Measurements from ENCODE around the gene GSG1L2.

Gene GSG1L2

GRCh38 chr17:9821921-9822320, at the start of gene GSG1L2:
Gene GSG1L2, minus strand, starts transcription at chr17:9822079. Its CDS starts 8 bp downstream, at chr17:9822071.
- no peak for DNase-seq (ENCODE audit: low read depth in 2 of 2, low spot score in 1 of 2)

- DNase-seq (ENCODE audit: low read depth in 2 of 2, low spot score in 1 of 2), result no peak
Observed at GRCh38 chr17:9868552-9868951, 46.7 kb upstream of the GSG1L2 start.

GRCh38 chr17:9865586-9865985, 43.7 kb upstream of the GSG1L2 start:
- no peak for DNase-seq (ENCODE audit: low read depth in 2 of 2, low spot score in 1 of 2)

- no peak for DNase-seq (ENCODE audit: low read depth in 2 of 2, low spot score in 1 of 2)
Observed at GRCh38 chr17:9862949-9863348, 41.1 kb upstream of the GSG1L2 start.

- DNase-seq (ENCODE audit: low read depth in 2 of 2, low spot score in 1 of 2), result no peak
Observed at GRCh38 chr17:9862220-9862619, 40.3 kb upstream of the GSG1L2 start.

- no peak for DNase-seq (ENCODE audit: low read depth in 2 of 2, low spot score in 1 of 2)
Observed at GRCh38 chr17:9860851-9861250, 39.0 kb upstream of the GSG1L2 start.

- no peak for DNase-seq (ENCODE audit: low read depth in 2 of 2, low spot score in 1 of 2)
Observed at GRCh38 chr17:9859781-9860180, 37.9 kb upstream of the GSG1L2 start.

GRCh38 chr17:9855036-9855435, 33.2 kb upstream of the GSG1L2 start:
- DNase-seq (ENCODE audit: low read depth in 2 of 2, low spot score in 1 of 2), result no peak

- DNase-seq (ENCODE audit: low read depth in 2 of 2, low spot score in 1 of 2), result no peak
Observed at GRCh38 chr17:9854255-9854654, 32.4 kb upstream of the GSG1L2 start.

GRCh38 chr17:9850151-9850550, 28.3 kb upstream of the GSG1L2 start:
- no peak for DNase-seq (ENCODE audit: low read depth in 2 of 2, low spot score in 1 of 2)

- DNase-seq (ENCODE audit: low read depth in 2 of 2, low spot score in 1 of 2), result no peak
Observed at GRCh38 chr17:9845306-9845705, 23.4 kb upstream of the GSG1L2 start.

GRCh38 chr17:9844153-9844552, 22.3 kb upstream of the GSG1L2 start:
- DNase-seq (ENCODE audit: low read depth in 2 of 2, low spot score in 1 of 2), result no peak

- no peak for DNase-seq (ENCODE audit: low read depth in 2 of 2, low spot score in 1 of 2)
Observed at GRCh38 chr17:9843152-9844010, 21.5 kb upstream of the GSG1L2 start.

- no peak for DNase-seq (ENCODE audit: low read depth in 2 of 2, low spot score in 1 of 2)
Observed at GRCh38 chr17:9842057-9842758, 20.3 kb upstream of the GSG1L2 start.

GRCh38 chr17:9839433-9839832, 17.6 kb upstream of the GSG1L2 start:
- no peak for DNase-seq (ENCODE audit: low read depth in 2 of 2, low spot score in 1 of 2)

GRCh38 chr17:9837551-9838471, 15.9 kb upstream of the GSG1L2 start:
- no peak for DNase-seq (ENCODE audit: low read depth in 2 of 2, low spot score in 1 of 2)

GRCh38 chr17:9833922-9834321, 12.0 kb upstream of the GSG1L2 start:
- no peak for DNase-seq (ENCODE audit: low read depth in 2 of 2, low spot score in 1 of 2)

- DNase-seq (ENCODE audit: low read depth in 2 of 2, low spot score in 1 of 2), result no peak
Observed at GRCh38 chr17:9830711-9831110, 8.8 kb upstream of the GSG1L2 start.

- no peak for DNase-seq (ENCODE audit: low read depth in 2 of 2, low spot score in 1 of 2)
Observed at GRCh38 chr17:9829343-9829742, 7.5 kb upstream of the GSG1L2 start.

GRCh38 chr17:9828296-9829295, 6.7 kb upstream of the GSG1L2 start:
- DNase-seq (ENCODE audit: low read depth in 2 of 2, low spot score in 1 of 2), result no peak

Data from stimulated activated CD8-positive, alpha-beta memory T cell treated with anti-CD3 and anti-CD28 coated beads, Interleukin-4, amount 100 ng/mL, for 1 hour (primary cell).